Testis (tissue), 2 donors: ENCODE results near the gene NPSR1.

Experiments used
- POLR2A ChIP-seq: fragments of 450-650 bp; IDR thresholded peaks from one replicate; pipeline ENCODE4 v1.6.1; 2017; ENCODE audit warnings: antibody characterized with exemption, mild to moderate bottlenecking, moderate library complexity
- TF ChIP-seq, protein P1 (sequence below), 3 experiments: fragments of 450-650 bp in 2 of 3; fragments of 200-600 bp in 1 of 3; sonication (generic) in 1 of 3; IDR thresholded peaks; one replicate each; pipeline ENCODE4 v1.5.1; 2016 to 2019; ENCODE audit warnings: antibody characterized with exemption in 3 of 3, mild to moderate bottlenecking in 2 of 3, moderate library complexity in 1 of 3

DNA sequence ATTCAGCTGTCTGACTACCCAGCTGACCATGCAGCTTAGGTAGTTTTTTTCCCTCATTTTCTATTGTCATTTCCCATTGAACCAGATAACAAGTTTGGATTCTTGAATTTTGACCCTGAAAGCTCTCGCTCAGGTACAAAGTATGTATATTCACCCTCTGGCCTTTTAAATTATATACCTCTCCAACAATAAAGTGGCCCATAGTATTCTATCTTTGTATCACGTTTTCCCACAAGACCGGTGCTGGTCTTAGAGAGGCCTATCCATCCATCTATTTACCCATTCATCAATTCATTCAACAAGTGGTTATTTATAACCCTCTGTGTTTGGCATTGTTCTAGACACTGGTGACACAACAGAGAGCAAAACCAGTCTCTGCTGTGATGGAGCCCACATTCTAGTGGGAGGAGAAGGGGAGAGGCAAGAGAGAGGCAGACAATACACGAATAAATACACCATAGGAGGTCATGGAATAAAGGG lies 35.2 kb upstream of the NPSR1 start:
- TF ChIP-seq, protein P1, sequence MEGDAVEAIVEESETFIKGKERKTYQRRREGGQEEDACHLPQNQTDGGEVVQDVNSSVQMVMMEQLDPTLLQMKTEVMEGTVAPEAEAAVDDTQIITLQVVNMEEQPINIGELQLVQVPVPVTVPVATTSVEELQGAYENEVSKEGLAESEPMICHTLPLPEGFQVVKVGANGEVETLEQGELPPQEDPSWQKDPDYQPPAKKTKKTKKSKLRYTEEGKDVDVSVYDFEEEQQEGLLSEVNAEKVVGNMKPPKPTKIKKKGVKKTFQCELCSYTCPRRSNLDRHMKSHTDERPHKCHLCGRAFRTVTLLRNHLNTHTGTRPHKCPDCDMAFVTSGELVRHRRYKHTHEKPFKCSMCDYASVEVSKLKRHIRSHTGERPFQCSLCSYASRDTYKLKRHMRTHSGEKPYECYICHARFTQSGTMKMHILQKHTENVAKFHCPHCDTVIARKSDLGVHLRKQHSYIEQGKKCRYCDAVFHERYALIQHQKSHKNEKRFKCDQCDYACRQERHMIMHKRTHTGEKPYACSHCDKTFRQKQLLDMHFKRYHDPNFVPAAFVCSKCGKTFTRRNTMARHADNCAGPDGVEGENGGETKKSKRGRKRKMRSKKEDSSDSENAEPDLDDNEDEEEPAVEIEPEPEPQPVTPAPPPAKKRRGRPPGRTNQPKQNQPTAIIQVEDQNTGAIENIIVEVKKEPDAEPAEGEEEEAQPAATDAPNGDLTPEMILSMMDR (IDR thresholded peaks at IDR 0.05), result no peak
- TF ChIP-seq POLR2A, result no peak
